ENCODE results near the gene ADAMTSL3.

Gene ADAMTSL3

DNA sequence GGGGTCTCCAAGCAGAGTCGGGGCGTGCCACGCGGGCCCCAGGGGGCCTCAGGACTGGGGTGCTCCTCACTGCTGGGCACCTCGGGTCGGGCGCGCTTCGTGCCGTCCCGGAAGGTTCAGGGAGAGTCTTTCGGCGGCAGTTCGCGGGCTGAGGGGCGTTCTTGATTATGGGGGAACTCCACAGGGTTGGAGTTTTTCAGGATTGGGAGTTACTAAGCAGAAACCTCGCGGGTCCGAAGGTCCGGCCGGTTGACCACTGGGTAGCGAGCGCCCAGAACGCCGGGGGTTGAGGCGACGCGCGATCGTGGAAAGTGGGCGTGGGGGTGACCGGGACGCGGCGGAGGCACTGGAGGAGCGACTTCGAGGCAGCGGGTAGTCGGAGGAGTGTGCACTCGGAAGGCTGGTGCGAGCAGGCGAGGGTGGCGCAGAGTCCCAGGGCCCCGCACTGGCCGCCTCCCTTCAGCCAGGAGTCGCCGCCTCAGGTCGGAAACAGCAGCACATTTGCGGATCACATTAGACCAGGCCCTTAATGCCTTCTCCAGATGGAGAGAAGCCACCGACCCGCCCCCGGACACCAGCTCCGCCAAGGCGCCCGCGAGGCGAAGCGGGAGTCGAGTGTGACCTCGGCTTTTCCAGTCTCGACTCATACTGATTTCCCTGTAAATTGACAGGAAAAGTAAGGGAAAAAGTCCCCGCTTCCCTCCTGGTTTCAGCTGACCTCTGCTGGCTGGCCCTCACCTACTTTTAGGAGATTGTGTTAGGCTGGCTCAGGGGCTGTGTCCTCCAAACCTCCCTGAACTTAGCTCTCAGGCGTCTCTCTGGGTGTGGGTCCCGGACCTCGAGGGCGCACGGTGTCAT is 685 bp downstream of the ADAMTSL3 start:
- in situ Hi-C loops (cut with HindIII; ENCODE audit: low sequenced_read_pairs) = no loop called here

DNA sequence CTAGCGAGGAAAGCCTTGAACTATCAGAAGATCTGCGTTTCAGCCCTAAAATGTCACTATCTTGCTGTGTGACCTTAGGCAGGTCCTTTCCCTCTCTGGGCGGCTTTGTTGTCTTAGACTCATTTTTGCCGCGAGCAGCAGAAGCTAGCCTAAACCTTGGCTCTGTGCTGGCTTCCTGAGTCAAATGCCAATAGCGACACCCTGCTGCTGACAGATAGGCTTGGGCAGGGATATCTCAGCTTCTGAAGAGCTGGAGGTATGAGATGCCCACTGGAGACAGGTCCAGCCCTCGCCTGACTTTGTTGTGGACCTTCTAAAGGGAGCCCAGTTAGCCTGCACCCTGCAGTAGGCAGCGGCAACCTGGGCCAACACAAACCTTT is 1.3 kb downstream of the ADAMTSL3 start:
- in situ Hi-C loops (cut with HindIII; ENCODE audit: low sequenced_read_pairs) = no loop called here

DNA sequence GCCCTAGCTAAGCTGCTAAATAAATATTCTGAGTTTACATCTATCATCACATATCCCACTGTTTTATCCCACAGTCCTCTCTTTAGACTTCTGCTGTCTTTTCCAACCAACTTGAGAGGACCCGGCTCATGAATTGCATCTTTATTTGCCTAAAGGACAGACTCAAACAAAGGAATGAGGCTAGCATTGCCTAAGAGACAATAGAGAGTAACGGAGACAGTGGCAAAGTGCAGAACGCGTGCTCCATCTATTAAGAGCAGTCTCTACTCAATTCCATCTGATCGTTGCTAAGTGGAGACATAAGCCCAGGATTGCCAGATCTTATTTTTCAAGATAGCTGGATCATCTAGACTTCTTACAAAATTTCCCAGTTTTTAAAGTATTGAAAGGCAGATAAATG is 2.3 kb downstream of the ADAMTSL3 start:
- in situ Hi-C loops (cut with HindIII; ENCODE audit: low sequenced_read_pairs) = no loop called here

DNA sequence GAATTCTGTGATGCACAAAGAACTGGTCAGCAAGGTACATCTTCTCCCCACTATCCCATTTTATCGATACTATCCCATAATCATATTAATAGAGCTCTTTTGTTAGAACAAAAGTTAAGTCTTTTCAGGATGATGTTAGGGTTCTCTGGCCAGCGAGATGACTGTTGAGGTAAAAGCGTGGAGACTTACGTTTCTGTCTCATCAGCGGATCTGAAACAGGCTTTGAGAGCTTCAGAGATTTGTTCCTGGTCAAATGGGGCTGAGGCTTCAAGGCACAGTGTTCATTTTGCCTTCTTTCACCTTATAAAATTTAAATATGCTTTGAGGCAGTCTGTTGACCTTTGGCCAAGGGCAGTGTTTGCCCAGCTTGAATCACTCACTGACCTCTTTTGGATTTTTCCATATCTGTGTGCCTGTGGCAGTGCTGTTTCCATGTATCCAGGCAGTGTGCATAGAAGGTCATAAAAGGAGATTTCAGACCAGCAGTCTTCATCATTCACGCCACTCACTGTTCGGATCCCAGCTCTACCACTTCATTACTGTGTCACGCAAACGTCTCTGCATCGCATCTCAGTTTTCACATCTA is 3.1 kb downstream of the ADAMTSL3 start:
- in situ Hi-C loops (cut with HindIII; ENCODE audit: low sequenced_read_pairs) = no loop called here

DNA sequence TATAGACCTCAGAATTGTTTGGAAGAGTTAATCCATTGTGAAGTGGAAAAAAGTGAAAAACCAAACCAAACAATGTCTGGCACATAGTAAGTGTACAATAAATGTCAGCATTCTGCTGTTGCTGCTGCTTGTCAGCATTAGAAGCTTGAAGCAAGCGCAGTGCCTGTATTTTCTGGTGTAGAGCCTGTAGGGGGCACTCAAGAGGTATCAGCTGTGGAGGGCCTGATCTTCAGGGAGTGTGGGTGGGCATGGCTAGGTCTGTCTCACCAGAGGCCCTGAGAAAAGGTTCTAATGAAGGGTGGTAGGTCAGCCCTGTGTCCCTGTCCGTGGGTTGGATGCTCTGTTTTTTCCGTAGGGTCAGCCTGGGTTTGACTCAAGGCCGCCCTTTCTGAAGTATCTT is 3.6 kb downstream of the ADAMTSL3 start:
- in situ Hi-C loops (cut with HindIII; ENCODE audit: low sequenced_read_pairs) = no loop called here

DNA sequence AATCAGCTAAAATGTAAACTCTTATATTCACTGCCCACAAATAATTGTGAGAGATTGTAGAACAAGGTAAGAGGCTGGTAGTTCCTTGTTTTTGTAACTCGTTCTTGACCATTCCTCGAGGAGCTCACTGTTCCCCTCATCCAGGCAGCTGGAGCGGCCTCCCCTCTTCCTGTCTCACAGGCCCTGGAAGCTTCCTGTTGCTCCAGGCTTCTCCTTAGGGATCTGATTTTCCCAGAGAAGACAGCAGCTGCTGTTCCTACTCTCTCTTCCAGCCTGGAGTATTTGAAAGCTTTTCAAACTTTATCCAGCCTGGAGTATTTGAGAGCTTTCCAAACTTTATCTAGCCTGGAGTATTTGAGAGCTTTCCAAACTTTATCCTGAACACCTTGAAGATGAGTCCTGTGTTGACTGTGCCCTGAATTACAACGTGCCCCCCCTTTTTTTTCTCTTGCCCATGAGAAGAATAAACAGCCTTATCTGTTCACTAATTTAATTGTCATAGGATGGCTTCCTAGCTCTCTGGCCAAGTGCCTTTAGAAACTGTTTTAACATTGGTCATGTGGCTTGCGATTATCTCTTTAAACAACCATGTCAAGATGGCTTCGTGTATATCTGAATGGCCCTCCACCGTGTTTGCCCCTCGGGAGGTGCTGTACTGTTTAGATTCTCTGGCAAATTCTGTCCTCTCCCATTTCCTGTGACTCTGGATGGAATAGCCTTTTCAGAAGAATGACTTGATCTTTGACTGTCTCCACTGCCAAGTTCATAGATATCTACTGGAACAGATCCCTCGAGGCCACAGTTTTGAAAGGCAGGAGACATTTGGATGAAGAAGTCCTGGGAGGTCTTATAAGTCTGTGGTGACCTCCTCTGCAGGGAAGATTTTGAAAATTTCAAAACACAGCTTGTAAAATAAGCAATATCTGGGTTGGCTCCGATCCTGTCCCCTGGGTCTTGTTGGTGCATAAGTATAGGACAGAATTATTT is 4.8 kb downstream of the ADAMTSL3 start:
- in situ Hi-C loops (cut with HindIII; ENCODE audit: low sequenced_read_pairs) = no loop called here

DNA sequence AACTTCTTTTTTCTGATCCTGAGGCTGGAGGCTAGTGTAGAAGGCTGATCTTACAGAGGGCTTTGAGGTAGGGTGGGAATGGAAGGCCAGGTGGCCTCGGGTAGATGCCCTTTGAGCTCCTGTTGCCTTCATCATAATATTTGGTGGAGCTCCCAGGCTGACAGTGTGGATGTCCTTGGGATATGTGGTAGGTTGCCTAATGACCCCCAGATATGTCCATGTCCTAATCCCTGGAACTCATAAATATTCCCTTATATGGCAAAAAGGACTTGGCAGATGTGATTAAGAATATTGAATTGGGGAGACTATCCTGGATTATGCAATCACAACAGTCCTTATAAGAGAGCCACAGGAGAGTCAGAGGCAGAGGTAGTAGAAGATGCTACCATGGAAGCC is 5.5 kb downstream of the ADAMTSL3 start:
- in situ Hi-C loops (cut with HindIII; ENCODE audit: low sequenced_read_pairs) = no loop called here

DNA sequence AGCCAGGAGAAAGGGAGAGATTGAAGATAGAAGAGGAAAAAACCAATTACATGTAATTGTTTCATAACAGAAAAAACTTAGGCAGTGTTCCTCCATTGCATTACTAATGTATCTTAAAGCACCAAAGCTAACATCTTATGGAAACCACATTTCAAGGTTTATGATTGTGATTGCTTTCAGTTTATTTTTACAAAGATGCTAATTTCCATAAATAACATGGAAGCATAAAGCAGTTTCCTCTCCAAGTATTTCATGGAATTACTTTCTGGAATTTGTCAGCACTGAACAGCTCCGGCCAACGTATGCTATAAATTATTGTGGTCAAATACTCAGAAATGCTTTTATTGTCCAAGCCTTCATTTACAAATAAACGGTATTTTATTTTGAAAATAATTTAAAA is 11.6 kb downstream of the ADAMTSL3 start:
- in situ Hi-C loops (cut with HindIII; ENCODE audit: low sequenced_read_pairs) = no loop called here

DNA sequence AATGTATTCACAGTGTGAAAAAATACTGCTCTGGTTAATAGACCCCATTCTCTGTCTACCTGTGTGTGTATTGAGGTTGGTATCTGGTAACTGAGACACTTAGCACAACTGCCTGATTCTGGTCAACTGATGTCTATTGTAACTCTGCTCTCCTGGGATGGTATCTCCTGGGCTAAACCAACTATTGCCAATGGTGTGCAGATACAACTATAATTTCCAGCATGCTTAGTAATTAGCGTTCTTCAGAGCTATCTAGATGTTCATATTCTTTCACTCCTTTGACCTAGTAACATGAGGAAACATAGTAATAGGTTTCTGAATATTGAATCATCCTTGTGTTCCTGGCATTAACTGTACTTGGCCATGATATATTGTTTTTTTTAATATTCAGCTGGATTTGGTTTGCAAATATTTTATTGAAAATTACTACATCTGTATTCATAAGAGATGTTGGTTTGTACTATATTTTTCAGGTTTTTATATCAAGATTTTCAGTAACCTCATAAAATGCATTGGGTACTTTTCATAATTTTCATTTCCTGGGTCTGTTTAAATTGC is 16.8 kb downstream of the ADAMTSL3 start:
- in situ Hi-C loops (cut with HindIII; ENCODE audit: low sequenced_read_pairs) = no loop called here

DNA sequence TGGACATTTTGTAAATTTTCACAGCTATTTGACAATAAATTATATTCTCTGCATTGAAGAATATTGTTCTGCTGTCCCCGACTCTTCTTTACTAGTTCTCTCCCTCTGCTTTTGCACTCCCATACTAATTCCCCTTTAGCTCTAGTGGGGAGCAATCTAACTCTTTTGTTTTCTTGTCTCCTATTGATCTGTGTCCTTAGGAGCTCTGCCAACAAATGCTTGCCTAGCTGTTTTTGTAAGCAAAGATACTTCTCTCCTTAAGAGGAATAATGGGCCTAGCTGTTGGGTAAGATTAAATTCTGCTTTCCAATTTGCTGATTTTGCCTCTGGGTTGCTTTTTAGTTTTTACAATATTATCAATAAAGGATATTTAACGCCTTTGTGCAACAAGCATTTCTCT is 17.7 kb downstream of the ADAMTSL3 start:
- in situ Hi-C loops (cut with HindIII; ENCODE audit: low sequenced_read_pairs) = no loop called here

DNA sequence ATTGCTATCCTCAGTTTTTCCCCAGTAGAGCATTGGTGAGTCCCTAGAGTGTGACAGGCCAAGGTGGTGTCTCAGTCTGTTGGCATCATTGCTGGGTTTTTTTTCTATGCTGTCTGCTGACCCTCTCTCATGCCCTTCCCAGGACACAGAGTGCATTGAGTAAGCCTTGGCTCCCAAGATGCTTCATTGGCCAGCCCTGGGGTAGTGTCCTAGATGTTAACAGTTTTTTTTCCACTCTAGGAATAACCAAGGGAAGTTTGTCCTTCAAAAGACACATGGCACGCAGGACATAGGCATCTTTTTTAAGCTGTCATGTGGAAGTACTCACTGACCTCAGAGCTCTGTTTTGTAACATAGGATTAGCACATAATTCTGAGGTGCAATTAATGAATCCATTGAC is 19.5 kb downstream of the ADAMTSL3 start:
- in situ Hi-C loops (cut with HindIII; ENCODE audit: low sequenced_read_pairs) = no loop called here

DNA sequence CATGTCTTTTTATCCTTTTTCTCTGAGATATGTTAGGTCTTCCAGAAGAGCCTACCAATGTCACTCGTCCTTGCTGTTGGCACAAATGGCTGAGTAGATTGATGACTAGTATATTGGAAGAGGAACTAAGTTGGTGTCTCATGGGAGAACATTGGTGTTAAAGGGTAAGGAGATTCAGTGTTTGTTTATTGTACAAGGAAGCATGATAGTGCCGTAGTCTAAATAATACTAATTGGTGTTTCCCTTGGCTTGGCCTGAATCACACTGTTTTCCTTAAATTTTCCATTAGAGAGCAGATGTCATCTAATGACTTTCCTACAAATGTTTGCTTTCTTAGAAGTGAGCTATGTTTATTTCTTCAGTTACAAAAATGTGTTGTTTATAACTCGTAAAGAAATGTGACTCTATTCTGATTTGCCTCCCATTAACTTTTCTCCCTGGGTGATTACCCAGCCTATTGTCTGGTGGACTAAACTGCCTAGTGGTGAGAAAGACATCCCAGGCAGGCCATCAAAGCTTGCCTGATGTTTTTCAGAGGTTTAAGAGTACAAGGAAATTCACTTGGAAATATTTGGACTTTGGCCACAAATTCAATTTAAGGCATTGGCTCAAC is 28.7 kb downstream of the ADAMTSL3 start:
- in situ Hi-C loops (cut with HindIII; ENCODE audit: low sequenced_read_pairs) = no loop called here

DNA sequence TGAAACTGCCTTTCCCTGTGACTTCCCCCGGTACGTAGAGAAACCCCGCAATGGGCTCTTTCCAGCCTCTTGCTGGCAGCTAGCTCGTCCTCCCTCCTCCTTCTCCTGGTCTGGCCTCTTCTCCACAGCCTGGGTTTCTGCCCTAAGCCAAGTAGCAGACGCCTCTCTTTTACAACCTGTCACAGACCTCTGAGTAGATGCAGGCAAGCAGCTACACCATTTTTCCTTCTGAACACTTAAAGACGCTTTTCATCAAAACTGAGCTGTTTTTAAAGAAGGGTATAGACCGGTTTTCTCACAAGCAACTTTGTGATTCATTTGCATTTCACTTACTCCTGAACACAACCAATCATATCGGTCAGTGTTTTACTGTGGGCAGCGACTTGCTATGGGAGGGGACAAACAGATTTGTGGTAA is 32.0 kb downstream of the ADAMTSL3 start:
- in situ Hi-C loops (cut with HindIII; ENCODE audit: low sequenced_read_pairs) = no loop called here

DNA sequence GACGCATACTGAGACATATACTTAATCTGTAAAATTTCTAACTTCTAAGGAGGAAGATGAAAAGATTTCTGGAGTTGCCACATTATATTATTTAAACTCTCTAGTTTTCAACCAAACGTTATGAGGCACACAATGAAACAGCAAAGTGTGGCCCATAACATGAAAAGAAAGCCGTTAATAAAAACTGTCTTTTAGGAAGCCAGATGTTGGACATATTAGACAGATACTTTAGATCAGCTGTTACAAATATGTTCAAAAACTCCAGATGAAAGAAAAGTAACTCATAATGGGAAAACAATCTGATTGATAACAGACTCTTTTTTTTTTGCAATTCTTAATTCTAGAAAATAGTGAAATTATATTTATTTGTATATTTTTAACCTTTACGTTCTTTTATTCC is 34.3 kb downstream of the ADAMTSL3 start:
- in situ Hi-C loops (cut with HindIII; ENCODE audit: low sequenced_read_pairs) = no loop called here

DNA sequence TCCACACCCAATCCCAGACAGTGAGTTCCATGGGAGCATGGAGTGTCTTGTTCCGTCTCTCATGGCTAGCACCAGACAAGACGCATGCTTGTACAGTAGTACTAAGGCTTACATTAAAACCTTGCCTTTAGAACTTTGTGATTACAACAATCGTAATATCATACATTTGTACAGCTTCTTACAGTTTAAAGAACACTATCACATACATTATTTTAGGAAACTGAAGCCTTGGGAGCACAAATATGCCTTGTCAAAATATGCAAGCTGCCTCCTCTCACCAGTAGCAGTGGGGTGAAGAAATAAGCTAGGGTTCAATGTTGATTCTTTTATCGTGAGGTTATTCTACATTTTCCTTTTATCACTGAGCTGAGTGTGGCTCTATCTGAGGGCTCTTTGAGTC is 36.8 kb downstream of the ADAMTSL3 start:
- in situ Hi-C loops (cut with HindIII; ENCODE audit: low sequenced_read_pairs) = no loop called here

DNA sequence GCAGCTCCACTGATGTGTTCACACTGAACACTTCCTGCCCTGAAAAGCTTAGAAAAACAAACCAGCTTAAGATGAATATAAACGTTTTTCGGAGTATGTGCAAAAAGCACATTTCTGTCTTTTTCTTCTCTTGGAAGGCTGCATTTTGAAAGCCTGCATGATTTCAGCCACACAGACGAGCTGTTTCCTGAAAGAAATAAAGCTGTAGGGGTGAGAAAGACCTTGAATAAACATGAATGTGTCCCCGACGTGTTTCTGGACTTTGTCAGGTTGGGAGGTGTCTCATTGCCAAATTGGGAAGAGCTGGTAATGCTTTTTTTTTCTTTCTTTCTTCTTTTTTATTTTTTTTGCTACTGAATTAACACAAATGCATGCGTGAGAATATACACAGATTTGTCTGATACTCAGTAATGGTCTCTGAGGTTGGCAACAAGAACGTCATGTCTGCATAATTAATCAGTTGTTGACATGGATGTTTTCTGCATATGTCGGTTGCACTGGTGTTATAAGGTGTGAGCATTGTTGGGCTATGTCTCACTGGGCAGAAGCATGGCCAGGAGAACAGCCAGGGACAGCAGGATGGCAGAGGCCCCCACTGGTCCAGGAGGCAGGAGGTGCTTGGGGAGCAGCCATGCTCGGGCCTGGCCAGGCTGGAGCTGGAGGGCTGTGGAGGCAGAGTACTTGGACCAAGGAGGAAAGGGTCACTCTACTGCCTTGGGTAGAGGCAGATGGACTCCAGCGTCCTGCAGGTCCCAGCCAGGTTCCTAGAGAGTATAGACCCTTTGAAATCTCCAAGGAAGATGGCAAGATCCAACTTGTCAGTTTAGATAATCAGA is 39.0 kb downstream of the ADAMTSL3 start:
- in situ Hi-C loops (cut with HindIII; ENCODE audit: low sequenced_read_pairs) = no loop called here

DNA sequence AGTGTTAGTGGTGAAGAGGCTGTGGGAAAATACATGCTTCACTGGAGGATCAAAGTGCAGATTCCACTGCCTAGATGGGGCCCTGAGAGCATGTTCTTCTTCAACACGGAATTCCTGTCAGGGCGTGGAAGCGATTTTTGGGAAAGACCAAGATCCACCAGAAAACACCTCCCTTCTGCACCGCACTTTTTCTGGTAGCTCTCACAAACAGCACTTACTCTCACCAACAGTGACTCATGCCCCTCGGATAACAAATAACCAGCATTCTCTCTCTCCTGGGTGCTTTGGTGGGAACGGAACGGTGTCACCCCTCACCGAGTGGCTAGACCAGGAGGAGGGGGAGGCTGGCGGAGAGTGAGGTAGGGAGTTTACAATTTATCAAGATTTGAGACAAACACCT is 40.1 kb downstream of the ADAMTSL3 start:
- in situ Hi-C loops (cut with HindIII; ENCODE audit: low sequenced_read_pairs) = no loop called here

DNA sequence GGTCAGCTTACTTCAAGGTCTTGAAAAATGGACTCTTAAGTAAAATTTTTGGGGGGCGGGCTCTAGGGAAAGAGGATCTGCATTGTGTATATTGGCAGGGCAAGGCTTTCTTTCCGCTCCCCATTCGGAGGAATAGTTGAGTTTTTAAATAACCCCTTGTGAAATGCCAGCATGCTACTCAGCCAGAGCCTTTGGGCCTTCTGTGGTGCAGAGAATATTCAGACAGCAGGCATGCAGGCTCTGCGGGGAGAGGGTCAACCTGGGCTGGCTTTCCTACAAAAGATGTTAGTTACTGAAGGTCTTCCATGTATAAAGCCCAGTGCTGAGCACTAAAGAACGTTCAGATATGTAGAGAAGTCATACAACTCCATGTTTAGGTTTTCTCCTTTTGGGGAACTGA is 40.6 kb downstream of the ADAMTSL3 start:
- in situ Hi-C loops (cut with HindIII; ENCODE audit: low sequenced_read_pairs) = no loop called here

DNA sequence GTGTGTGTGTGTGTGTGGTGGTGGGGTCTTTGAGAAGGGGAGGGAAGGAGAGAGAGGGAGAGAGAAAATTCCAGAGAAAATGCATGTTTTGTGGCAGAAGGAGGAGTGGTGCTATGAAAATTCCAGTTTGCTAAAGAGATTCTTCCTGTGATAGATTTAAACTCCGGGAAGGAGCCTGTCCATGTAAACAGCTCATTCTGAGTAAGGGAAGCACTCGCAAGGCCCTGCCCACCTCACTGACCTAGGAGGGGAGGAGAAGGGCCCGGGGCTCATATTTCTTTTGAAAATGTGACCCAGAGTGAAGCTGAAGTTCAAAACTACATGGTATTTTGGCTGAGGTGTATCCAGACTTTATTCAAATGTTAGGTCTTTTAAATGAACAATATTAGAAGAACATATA is 41.3 kb downstream of the ADAMTSL3 start:
- in situ Hi-C loops (cut with HindIII; ENCODE audit: low sequenced_read_pairs) = no loop called here

DNA sequence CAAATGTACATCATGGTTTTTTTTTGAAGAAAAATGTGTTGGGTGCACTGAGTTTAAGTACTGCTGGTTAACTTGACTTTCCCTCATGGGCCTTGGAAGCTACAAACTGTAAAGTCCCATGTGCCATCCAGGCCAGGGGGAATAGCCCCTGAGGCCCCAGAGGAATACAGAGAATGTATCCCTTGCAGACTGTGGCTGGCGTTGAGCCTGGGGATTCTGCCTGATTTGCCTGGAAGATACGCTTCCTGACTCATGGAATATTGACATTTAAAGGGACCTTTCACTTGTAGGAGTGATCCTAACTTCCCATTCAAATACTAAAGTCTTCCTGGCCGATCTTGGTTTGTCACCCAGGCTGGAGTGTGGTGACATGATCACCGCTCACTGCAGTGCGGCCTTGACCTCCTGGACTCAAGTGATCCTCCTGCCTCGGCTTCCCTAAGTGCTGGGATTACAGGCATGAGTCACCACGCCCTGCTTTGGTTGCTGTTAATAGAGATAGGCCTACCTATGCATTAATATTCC is 42.0 kb downstream of the ADAMTSL3 start:
- in situ Hi-C loops (cut with HindIII; ENCODE audit: low sequenced_read_pairs) = no loop called here
